HG03103 (cell line): ENCODE measurements around the gene ITPR2.

ENCODE experiments used
- ATAC-seq: cut with Tn5 transposase; IDR thresholded peaks from one replicate; pipeline ENCODE4 v1.9.1; 2021; ENCODE audit warnings: low read depth; ENCODE audit not compliant: unreplicated experiment

ITPR2 gene

DNA sequence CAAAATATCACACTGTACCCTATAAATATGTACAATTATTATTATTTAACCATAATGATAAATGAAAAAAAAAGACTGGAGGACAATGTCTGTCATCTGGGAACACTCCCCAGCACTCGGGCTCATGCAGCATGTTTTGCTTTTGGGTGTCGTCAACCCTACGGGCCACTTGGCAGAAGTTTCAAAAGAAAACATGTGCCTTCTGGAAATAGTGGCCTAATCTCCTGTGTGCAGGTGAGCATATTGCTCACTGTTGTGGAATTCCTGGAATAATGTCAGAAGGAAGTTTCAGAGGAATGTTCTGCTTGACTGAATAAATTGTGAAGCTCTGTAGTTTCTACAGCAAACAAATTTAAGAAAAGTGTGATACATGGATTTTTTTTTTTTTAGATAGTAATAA, 339.3 kb downstream of the ITPR2 start:
- ATAC-seq = no peak

DNA sequence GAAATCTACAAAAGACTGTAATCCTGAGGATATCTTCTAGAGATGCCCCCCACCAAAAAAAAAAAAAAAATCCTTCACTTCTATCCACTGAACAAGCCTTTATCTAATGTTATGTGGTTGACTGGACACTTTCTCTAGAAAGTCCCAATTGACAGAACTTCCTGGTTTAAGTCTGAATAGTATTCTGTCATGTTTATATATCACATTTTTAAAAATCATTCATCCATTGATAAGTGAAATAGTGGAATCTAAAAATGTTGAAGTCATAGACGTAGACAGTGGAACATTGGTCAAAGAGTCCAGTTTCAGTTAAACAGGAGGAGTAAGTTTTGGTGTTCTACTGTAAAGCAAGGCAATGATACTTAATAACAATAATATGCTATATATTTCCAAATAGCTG, 340.6 kb downstream of the ITPR2 start:
- no peak for ATAC-seq

DNA sequence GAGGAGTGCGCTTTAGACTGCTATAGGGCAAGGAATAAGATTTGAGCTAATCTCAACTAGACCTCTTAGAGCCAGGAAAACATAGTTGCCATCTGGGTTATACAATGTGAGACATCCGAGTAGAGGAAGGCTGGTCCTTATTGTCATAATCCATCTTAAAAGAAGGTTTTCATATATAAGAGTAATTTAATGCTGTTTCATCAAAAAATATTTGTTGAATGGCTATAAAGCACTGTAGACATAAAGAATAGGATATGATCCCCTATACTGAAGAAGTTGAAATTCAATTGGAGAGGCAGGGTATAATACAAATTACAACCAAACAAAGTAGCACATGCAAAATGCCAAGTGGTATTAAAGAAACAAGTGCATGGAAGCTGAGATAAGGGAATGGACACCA, 343.1 kb downstream of the ITPR2 start:
- no peak for ATAC-seq

DNA sequence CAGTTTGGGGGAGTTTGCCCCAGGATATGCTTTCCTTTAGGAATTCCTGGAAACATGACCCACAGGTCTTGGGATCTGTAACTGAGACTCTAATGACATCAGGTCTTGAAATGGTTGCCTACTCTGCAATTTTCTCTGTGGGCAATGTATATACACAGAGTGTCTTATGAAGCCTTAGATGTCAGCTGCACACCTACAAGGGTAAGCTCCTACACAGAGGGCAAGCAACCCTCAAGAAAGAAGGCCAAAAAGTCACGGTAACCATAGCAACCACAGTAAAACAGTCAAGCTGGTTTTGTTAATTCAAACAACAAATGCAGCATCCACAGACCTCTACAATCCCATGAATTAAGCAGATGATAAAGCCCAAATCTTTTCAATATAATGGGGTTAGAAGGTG, 344.6 kb downstream of the ITPR2 start:
- no peak for ATAC-seq

DNA sequence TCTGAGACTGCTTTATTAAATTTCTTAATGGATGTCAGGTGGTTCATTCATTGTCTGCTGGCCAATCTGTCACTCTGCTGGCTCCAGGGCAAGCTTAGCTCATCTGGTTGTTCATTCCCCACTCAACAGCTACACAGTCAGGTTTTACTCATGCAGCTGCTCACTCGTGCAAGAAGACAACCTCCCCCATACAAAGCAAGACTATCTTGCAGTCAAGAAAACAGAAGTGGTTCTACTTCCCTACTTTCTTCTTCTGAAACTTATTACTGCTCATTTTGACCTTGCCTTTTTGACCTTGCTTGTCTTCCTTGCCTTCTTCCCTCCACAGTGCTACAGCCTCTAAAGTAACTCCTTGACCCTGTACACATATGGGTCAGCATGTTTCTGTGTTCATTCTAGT, 359.7 kb downstream of the ITPR2 start:
- peak; percentile 94 for ATAC-seq

DNA sequence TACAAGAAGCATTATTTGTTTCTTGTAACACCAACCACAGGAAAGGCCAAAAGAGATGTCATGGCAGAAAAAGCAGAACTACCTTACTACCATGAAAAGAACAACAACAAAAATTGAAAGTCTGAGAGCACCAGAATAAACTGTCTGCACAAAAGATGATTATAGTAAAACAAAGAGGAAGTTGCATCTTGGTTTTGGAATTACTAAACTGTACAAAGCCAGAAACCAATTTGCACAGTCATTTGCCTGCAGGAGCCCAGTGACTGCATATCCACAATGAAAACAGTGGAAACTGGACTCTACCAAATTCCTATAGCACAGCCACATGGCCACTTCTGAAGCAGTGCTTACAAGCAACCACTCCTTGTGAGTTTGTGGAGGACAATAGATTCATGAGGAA, 361.4 kb downstream of the ITPR2 start:
- ATAC-seq = peak; percentile 66

DNA sequence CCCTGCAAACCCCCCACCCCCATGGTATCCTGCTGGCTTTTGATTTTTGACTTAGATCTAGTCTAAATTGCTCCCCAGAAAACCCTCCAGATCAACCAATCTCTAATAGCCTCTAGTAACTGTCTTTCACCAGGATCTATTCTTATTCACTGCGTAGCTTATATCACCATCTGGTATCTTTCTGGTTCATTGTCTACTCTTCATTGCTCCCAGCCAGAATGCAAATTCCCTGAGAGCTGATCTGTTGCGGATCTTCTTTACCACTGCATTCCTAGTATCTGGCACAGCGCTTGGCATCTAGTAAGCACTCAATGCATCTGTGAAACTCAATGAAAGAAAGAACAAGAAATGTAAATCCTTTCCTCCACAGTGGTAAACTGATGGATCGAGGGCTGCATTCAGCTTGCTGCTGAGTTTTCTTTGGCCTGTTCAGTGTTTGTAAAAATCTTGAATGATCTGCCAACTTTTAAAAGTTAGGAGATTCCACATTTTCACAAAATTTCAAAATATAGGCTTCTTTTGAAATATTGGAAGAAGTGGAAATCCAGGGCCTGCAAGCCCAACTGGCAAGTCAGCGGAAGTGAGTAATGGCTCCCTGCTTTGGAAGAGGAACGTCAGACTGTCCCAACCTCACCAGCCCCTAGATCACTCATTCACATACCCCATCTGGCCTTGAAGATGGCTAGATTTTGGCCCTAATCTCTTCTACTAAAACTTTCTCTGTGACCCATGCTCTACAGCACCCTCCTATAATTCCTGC, 363.4 kb downstream of the ITPR2 start:
- no peak for ATAC-seq

DNA sequence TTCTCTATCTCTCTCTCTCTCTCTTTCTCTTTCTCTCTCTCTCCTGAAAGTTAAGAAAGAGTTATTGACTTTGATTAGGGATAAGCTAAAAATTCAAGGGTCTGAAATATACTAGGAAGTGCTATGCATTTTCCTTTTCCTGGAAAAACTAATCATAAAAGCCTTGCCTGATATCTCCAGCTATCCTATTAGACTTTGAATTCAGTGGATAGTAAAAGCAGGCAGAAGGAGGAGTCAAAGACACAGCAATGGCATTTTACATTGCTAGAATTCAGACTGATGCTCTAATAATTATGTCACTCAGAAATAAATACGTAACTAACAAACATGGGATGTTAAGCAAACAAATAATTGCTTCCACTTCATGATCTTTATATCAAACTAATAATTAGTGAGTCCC, 365.6 kb downstream of the ITPR2 start:
- ATAC-seq = no peak

DNA sequence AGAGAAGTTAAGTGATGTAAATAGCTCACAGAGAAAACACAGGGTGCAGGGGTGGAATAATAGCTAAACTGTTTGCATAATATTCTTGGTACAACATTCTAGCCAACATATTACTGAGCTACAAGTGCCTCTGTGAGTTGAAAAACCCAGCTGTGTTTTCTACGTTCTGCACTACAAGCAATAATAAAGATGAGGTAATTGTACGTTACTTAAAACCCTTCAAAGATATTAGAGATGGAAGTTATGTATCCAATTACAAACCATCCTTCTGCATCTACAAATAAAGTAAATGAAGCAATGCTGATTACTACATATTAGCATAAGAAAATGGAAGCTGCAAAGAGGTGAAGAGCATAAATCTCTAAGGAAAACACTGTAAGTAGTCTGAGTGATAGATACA, 366.3 kb downstream of the ITPR2 start:
- ATAC-seq = no peak

DNA sequence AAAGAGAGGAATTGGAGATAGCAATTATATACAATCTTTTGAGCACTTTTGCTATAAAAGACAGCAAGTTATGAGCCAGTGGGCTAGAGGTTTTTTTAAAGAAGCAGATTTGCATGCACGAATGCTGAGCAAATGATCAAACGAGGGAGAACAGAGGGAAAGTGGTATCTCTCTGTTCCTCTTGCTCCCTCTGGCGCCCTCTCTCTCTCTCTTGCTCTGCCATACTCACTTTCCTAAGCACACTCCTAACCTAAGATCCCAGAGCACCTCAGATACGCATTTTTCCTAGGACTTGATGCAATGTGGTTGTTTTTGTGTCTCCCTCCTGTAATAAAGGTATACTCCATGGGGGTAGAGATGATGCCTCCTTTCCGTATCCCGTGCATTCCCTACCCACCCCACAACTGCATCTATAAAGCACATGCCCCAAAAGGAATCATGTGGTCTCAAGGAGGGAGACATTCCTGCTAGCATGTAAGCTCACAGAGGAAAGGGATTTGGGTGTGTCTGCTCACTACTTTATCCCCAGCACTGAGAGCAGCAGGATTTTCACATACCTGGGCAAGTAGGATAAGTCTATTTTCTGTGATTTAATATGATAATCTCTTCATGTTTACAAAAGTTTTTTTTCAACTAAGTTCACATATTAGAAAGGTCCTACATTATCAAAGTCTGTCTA, 367.4 kb downstream of the ITPR2 start:
- ATAC-seq = no peak

DNA sequence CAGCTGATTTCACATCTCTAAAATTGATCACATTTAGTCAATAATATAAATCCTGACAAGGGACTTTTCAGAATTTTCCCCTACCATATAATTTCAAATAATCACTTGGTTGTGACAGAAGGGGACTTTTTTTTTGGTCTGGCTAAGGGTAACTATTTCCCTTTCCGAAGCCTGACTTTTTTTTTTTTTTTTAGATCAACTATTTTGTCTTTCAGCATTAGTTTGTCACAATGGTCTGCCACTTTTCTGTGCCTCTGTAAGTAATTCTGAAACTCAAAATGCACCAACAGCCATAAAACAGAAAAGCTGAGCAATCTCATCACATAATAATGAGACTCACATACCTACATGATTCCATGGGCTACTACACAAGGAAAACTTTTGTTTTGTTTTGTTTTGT, 371.2 kb downstream of the ITPR2 start:
- no peak for ATAC-seq

DNA sequence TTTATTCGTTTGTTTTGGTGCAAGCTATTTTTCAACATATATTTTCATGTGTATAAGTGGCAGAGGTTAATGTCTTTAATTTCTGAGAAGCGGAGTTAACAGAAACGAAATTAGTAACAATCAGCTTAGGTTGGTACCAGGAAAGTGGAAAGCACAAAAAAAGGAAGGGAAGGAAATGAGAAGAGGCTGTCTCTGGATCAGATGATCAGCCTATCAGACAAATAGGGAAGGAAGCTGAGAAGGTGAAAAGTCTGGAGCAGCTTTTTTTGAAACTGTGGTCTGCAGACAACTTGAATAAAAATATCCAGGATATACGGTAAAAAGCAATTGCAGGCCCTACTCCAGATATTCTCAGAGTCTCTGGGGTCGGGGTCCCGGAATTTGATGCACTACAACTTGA, 372.6 kb downstream of the ITPR2 start:
- no peak for ATAC-seq

DNA sequence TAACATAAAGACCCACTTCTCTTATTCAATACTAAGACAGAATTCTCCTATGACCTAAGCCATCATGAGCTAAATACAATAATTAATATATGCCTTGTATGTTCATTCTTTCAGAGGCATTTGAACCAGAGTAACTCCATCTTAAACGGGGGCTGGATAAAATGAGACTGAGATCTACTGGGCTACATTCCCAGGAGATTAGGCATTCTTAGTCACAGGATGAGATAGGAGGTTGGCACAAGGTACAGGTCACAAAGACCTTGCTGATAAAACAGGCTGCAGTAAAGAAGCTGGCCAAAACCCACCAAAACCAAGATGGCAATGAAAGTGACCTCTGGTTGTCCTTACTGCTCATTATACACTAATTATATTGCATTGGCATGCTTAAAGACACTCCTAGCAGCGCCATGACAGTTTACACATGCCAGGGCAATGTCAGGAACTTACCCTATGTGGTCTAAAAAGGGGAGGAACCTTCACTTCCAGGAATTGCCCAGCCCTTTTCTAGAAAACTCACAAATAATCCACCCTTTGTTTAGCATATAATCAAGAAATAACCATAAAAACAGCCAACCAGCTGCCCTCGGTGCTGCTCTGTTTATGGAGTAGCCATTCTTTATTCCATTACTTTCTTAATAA, 376.9 kb downstream of the ITPR2 start:
- no peak for ATAC-seq

DNA sequence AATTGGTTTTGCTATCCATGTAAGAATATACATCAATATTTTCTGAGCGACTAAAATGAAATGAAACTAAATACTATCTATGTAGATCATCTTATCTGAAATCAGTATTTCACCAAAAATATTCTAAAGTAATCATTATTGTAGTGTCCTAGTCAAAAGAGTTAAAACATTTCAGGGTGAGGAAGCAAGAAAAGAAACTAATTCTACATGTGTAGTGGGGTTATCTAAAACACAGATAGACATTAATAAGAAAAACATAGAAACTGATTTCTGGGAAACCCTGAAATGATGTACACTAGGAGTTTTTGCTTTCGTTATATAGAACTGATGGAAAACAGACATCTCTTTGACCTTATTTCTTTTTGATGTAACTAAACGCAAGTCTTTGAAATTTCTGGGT, 379.7 kb downstream of the ITPR2 start:
- ATAC-seq = no peak

DNA sequence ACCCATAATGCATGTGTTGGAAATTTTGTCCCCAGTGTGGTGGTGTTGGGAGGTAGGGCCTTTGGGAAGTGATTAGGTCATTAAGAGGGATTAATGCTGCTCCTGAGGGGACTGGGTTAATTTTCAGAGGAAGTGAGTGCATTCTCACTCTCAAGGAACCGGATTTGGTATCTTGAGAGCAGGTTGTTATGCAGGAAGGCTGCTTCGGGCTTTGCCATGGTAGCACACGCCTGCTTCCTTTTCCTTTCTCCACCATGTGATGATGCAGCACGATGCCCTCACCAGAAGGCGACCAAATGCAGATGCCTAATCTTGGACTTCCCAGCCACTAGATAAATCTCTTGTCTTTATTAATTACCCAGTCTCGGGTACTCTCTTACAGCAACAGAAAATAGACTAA, 380.5 kb downstream of the ITPR2 start:
- ATAC-seq = no peak

DNA sequence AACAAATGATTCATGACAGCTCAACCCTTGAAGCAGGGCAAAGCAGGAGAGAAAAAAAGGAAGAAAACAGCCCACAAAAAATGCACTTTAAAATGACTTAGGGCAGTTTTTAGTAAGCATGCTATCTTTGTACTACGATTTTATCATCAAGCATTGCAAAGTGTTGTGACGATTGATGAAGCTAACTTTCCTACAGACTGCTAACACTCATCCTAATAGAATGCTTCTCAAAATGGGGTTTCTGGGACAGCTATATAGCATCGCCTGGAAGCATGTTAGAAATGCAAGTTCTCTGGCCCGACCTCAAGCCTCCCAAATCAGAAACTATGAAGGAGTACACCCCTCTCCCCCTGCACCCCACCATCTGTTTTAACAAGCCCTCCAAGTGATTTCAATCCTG, 381.2 kb downstream of the ITPR2 start:
- ATAC-seq = no peak

DNA sequence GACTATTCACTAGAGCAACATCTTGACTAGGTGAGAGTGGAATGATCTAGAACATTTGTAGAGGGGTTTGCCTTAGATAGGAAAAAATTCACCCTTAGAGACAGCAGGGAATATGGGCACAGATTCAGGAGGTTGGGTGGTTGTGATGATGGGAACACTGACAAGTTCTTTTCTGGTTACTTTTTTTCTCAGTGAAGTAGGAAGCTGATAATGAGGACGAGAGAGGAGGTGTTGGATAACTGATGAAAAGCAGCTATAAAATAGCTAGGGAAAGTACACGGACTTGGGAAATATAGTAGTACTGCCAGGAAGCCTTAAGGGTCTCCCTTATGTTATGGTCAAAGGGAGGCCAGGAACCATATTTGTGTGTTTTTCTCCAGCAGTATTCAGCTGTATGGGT, 387.1 kb downstream of the ITPR2 start:
- no peak for ATAC-seq

DNA sequence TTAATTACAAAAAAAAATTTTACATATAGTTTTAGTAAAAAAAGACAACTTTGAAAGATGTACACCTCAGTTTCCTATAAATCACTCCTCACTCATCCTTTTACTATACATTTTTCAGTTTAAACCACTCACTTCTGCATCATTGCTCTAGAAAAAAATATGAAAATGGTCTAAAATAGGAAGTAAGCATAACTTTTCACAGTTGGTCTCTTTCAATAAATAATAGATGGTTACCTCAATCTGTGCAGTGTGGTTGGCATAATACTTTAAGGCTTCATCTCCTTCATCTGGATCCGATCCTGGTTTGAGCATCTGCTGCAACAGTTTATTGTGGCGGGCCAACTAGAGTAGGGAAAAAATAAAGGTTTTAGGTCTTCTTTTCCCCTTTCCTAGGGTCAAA, 389.7 kb downstream of the ITPR2 start:
- ATAC-seq = no peak

DNA sequence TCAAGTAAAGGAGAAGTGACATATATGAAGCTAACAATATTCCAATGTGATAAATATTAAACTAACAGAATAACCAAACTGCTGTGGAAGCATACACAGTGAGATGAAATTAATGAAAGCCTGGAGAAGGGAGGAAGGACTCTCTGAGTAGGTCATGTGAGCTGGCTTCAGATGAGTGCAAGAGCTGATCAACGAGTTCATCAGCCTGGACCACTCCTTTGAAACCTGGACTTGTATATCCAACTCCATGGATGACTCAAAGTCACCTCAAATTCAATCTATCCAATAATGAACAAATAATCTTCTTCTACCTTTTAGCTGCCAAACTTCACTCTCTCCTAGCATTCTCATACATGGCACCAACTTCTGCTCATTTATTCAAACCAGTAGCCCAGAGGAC, 391.6 kb downstream of the ITPR2 start:
- ATAC-seq = no peak

DNA sequence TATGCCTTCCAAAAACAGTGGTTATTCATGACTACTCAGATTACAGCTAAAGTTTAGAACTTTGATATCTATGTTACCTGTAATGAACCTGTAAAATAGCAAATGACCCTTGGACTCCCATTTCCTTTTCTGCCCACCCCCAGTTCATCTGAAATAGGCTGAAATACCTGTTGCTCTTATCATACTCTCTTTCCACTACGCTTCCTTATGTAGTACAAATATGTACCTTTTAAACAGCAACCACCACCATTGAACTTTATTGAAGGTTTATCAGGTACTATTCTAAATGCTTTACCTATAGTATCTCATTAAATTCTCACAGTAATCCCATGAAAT, 398.0 kb downstream of the ITPR2 start:
- ATAC-seq = no peak

DNA sequence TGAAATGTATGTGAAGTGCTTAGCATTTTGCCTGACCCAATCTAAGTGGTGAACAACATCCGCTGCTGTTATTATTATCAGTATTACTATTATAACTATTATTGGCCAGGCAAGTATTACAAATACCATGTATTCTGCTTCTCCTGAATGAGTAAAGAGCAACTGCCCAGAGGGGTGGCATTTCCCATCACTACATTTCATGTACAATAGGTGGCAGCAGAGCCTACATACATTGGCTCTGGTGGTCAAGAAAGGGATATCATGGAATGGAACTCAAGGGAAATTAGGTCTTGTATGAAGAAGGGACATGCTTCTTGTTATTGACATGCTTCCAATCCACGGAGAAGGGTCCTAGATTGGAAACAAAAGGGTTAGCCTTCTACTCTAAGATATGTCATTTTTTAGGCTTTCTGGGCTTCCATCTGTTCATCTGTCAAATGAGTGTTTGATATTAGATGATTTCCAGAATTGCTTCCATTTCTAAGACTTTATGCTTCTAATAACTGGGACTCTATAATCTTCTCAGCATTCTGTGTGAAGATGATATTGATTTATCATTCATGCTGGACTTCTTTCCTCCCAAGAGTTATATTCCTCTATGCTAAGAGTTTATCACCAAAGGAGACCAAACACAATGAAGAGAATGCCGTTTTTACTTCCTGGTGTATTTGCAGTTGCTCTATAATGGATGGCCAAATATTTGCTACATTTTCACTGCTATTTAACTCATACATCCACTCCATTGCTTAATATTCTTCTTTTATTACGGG, 398.5 kb downstream of the ITPR2 start:
- no peak for ATAC-seq
